H7 (cell line): ENCODE measurements around the gene TMEM170A. TPM values are rescaled to one million over a fixed set of nuclear protein-coding genes. Genes with fewer than 3 reads are reported as not detected.
"Not testable (repeated sequence)": the region's sequence is repeated elsewhere in the genome, so short reads cannot be mapped to it uniquely, and the experiment has no call there.

Experiments
- DNase-seq: peaks from one replicate; pipeline ENCODE4 v3.0.0; 2012
- H3K27me3 ChIP-seq: 2 replicates; pipeline ENCODE4 v1.6.0; 2011; ENCODE audit warnings: mild to moderate bottlenecking, low read length; ENCODE audit not compliant: control insufficient read depth, insufficient read depth
- H3K36me3 ChIP-seq: replicated peaks from 2 replicates; pipeline ENCODE4 v1.5.1; 2011; ENCODE audit warnings: low read length; ENCODE audit not compliant: control insufficient read depth, insufficient read depth
- H3K4me3 ChIP-seq: 2 replicates; pipeline ENCODE4 v1.5.1; 2011; ENCODE audit warnings: low read depth, mild to moderate bottlenecking, control low read depth, low read length, moderate library complexity; ENCODE audit not compliant: insufficient read depth
- total RNA-seq: library from RNA; depleted of rRNA; stranded (reverse); fragments of >200 nt; shearing (Covaris generic); gene quantifications from 2 replicates; pipeline ENCODE4 v1.2.3, GENCODE V29; 2014; rRNA removed

The TMEM170A gene, protein sequence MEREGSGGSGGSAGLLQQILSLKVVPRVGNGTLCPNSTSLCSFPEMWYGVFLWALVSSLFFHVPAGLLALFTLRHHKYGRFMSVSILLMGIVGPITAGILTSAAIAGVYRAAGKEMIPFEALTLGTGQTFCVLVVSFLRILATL
- 43.7 and 55.9 TPM in 2 replicates for total RNA-seq

DNA sequence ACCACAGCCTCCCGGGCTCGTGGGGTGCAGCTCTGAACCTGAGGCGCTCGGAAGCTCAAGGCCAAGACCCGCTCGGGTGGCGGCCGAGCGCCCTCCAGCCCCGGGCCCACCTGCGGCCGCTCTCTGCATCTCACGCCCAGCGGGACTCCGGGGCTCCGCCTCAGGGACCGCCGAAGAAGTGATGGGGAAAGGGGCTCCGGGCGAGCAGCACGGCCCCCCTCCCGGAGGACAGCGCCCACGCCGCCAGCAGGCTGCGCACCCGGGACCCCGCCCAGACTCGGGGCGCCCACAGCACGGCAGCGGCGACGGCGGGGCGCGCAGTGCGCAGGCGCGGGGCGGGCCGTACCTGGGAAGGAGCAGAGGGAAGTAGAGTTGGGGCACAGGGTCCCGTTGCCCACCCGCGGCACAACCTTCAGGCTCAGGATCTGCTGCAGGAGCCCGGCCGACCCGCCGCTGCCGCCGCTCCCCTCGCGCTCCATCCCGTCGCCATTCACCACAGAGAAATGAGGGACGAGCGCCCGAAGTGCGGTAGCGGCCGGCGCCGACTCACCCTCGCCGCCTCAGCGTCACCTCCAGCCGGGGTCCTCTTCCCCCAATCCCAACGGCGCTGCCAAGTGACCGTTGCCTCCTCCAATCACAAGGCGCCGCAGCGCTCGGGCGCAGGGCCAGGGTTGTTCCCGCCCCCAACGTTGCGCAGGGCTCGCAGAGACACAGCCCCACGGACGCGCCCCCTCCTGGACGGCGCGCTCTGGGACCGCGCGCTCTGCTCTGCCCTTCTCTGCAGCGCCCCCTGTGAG is at the start of gene TMEM170A:
Gene TMEM170A, minus strand, starts transcription at position 568 of the 797 bp plus-strand sequence. Its CDS starts 89 bp downstream, at position 479.
- H3K36me3 ChIP-seq = no peaks in the 10 kb centered on the region
- no peaks in the 10 kb centered on the region for H3K27me3 ChIP-seq
- peak; percentile 99 for DNase-seq
- peak within 1 kb of the TSS; percentile 96 for H3K4me3 ChIP-seq

DNA sequence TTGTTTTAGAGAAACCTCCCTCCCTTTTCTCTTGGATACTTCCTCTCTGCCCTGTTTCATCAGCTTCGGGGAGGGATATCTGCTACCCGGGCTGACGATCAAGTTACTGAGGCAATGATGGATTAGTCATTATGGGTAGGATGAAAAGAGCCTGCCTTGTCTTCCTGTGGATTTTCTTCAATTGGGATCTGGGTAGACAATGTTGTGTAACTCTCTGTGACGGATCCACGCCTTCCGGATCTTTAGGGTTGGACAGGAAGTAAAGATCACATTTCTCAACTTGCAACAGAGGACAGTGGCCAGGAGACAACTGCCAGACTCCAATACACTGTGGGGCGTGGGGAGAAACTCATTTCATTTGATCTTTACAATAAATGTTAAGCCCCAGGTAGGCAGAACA is 42.1 kb upstream of the TMEM170A start:
- H3K36me3 ChIP-seq = no peaks in the 10 kb centered on the region
- no peak overlapping the region for H3K4me3 ChIP-seq
- no peak for DNase-seq
- no peaks in the 10 kb centered on the region for H3K27me3 ChIP-seq

DNA sequence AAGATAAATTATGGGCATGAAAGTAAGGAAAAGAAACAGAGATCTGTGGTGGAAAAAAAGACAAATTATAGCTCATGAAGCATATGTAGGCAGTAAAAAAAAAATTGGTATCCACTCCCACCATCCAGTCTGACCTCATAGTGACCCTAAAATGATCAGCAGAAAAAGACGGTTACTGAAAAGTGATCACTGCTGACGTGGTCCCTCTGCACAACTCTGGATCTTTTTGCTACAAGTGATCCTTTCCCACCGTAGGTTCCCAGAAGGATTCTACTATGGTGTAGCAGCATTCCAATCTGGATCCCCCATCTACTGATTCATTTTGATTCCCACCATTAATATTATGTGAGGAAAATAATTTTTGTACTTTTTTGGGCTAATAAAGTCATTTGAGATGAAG is 41.6 kb upstream of the TMEM170A start:
- DNase-seq = no peak
- no peaks in the 10 kb centered on the region for H3K36me3 ChIP-seq
- no peaks in the 10 kb centered on the region for H3K27me3 ChIP-seq
- no peak overlapping the region for H3K4me3 ChIP-seq

DNA sequence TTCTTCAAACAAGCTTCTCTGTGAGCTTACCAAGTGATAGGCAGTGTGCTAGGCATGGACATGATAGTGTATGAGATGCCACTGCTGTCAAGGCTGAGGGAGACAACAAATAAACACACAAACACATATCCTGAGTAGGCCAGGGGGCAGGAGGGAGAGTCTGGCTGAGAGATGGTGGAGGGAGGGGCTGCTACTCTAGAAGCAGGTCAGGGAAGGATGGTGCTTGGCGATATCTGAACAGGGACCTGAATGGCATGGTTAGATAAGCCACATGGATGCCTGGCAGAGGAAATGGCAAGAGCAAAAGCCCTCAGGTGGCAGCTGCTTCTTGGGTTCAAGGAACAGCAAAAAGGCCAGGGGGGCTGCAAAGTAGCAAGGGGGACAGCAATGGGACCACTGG is 39.3 kb upstream of the TMEM170A start:
- DNase-seq = no peak
- H3K36me3 ChIP-seq = no peaks in the 10 kb centered on the region
- no peaks in the 10 kb centered on the region for H3K27me3 ChIP-seq
- no peak overlapping the region for H3K4me3 ChIP-seq

DNA sequence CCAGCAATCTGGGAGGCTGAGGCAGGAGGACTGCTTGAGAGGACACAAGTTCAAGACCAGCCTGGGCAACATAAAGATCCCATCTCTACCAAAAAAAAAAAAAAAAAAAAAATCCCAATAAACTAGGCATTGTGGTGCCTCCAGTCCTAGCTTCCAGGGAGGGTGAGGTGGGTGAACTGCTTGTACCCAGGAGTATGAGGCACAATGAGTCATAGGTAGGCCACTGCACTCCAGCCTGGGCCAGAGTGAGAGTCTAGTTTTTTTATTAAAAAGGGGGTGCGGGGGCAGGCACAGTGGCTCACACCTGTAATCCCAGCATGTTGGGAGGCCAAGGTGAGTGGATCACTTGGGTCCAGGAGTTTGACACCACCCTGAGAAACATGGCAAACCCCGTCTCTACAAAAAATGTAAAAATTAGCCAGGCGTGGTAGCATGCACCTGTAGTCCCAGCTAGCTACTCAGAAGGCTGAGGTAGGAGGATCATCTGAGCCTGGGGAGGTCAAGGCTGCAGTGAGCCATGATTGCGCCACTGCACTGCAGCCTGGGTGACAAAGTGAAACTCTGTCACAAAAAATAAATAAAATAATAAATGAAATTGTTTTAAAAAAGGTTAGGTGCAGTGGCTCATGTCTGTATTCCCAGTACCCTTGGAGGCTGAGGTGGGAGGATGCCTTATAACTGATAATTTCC is 38.6 kb upstream of the TMEM170A start:
- H3K27me3 ChIP-seq = no peaks in the 10 kb centered on the region
- no peak overlapping the region for H3K4me3 ChIP-seq
- no peak for DNase-seq
- H3K36me3 ChIP-seq = no peaks in the 10 kb centered on the region

DNA sequence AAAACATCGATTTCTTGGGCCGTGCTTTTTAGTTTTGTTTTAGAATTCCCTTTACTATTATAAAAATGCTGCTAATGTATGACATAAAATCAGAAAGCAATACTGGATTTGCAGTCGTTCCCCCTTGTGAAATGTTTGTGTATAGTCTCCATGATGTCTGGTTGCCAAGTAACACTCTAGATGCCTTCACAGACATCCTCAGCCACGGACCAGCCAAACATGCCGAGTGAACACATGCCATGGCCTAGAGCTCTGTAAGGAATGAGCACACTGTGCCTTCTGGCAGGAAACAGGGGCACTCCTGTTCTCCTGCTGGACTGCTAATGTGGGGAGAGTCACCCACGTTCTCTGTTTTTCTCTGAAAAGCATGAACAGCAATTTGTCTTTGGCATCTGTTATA is 37.3 kb upstream of the TMEM170A start:
- DNase-seq, H3K27me3 ChIP-seq, H3K36me3 ChIP-seq, H3K4me3 ChIP-seq: not testable (repeated sequence)

DNA sequence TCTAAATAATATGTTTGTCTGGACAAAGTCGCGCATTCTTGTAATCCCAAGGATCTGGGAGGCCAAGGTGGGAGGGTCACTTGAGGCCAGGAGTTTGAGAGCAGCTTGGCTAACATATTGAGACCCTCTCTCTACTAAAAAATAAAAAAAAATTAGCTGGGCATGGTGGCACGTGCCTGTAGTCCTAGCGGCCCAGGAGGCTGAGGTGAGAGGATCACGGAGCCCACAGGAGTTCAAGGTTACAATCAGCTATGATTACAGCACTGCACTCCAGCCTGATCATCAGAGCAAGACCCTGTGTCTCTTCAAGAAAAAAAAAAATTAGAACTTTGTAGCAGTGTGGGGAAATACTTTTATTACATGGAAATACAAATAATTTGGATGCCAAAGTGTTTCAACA is 36.9 kb upstream of the TMEM170A start:
- Histone ChIP-seq H3K36me3 (no peaks in the 10 kb centered on the region), H3K4me3 (no peak overlapping the region), H3K27me3 (no peaks in the 10 kb centered on the region)
- DNase-seq = no peak

DNA sequence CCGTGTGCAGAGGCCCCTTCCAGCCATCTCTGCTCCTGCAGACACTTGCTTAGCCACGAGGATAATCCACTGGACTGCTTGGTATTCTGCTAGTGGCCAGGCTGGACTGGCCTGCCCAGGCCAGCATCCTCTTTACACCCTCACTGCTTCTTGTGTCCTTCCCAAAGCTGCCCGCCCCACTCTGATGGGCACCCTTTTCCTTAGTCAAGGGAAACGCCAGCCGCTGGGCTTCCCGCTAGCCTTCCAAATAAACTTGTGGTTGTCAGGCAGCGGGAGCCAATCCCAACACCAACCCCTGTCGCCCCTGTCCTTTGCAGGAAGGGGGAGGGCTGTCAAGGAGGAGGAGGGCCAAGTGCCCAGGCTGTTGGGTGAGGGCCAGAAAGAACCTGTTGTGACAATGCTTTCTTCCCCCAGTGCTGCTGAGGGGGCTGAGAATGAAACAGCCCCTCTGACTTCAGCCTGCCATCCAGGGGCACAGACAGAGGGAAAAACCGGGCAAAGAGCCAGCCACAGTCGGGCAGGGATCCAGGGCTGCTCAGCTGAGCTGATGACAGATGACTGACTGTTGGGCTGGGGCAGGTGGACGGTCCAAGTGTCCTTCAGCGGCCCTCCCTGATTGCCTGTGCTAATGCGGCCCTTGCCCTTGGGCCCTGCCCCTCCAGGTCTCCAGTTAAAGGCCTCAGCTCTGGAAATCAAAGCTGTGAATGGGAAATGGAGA is 34.3 kb upstream of the TMEM170A start:
- H3K4me3 ChIP-seq, DNase-seq, H3K36me3 ChIP-seq, H3K27me3 ChIP-seq: not testable (repeated sequence)

DNA sequence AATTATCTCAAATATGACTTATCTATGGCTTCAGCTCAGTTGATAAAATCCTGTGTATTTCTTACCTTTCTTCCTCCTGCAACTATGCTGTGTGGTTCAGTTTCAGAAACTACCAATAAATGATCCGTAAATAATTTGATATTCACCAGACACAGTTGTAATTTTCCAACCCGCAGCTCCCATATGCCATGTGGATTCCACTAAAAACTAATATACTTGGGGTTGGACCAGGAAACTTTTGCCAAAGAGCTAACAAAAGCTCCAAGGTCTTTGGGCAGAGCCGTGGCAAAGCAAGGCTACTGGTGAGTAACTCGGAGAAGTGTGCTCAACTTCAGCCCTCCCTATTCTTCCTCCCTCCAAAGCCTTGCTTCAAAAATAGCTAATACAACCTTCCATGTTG is 33.1 kb upstream of the TMEM170A start:
- no peak for DNase-seq
- Histone ChIP-seq H3K27me3 (peaks cover 7% of the 10 kb centered on the region), H3K36me3 (no peaks in the 10 kb centered on the region; the same call in 1 of the 2 replicates), H3K4me3 (no peak overlapping the region)

DNA sequence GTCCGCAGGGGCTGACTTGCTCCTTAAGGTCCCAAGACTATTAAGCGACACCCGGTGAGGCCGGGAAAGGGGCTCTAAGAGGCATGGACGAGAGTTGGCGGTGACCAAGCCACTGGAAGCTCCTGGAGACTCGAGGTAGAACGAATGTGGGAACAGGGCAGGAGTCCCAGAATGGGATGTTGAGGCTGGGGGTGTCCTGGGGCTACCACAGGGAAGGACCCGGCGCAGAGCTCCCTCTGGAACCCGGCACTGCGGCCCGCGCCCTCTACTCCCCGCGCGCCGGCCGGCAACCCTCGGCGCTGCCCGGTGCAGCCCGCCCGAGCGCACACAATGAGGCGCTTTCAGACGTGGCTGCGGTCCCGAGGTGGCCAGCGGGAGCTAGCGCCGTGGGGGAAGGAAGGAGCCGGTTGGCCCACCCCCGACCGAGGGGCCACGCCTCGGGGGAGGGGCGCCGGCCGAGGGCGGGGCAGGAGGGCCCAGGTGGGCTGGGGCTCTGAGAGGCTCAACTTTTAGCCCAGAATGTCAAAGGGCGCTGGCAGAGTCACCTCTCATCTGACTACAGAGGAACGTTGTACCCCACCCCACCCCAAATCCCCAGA is 30.7 kb upstream of the TMEM170A start, which contains the start of gene CHST6:
Gene CHST6, minus strand, starts transcription at position 366 of the 599 bp plus-strand sequence. CDS start 15,613 bp downstream, outside the sequence.
- Histone ChIP-seq H3K4me3 (peak within 1 kb of the TSS; percentile 77), H3K27me3 (peaks cover 7% of the 10 kb centered on the region), H3K36me3 (no peaks in the 10 kb centered on the region; the same call in 1 of the 2 replicates)
- DNase-seq = peak; percentile 98

DNA sequence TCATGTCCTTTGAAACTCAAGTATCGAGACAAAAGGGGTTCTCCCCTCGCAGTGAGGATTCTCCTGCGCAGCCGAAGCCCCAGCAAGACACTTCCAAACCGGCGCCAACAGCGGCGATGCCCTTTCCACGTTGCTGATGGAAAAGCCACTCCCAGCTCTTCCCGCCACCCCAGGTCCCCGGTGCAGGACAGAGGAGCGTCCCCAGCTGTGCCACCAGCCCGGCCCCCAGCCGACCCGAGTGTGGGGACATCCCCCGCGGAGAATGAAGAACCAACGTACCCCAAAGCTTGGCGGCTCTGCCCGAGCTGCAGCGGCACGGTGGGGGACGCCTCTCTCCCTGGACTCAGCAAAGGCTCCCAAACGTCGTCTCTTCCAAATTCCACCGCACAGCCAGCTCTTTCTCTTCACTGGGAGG is 30.2 kb upstream of the TMEM170A start:
- Histone ChIP-seq H3K4me3 (peak overlapping the region; percentile 77), H3K27me3 (peaks cover 7% of the 10 kb centered on the region), H3K36me3 (no peaks in the 10 kb centered on the region; the same call in 1 of the 2 replicates)
- DNase-seq = peak; percentile 80

DNA sequence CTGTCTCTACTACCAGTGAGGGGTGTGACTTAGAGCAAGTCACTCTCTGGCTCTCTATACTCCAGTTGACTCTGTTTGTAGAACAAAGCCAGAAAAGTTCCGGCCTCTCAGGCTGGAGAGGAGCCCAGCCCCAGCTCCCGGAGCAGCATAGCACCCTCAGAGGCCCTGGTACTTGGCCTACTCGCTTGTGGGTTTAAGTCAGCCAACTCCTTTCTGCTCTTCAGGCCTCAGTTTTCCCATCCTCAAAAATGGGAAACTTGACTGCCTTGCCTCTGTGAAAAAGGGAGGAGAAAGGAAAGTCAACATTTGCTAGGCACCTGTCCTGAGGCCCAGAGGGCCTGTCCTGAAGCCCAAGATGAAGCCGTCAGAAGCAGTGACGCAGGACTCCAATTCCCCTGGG is 29.7 kb upstream of the TMEM170A start:
- DNase-seq = peak; percentile 47
- Histone ChIP-seq H3K27me3 (peaks cover 7% of the 10 kb centered on the region), H3K4me3 (peak overlapping the region; percentile 77), H3K36me3 (no peaks in the 10 kb centered on the region; the same call in 1 of the 2 replicates)

DNA sequence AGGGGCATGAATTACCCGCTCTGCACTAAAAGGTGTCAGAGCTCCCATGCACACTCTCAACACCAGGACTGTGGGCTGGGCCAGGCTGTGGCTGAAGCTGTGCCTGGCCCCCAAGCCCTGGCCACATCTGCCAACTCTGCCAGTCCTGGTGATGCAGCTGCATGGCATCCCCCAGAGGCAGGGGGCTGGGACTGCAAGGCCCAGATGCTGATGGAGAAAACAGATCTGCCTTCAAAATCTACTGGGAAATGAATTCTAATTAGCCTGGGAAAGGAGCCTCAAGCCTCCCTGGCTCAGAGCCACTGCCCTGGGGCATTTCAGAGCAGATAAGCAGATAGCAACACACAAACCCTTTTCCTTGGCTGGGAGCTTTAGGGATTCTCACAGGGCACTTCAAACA is 27.4 kb upstream of the TMEM170A start:
- H3K27me3 ChIP-seq = peaks cover 7% of the 10 kb centered on the region
- peaks cover 2% of the 10 kb centered on the region for H3K36me3 ChIP-seq
- DNase-seq = peak; percentile 76
- no peak overlapping the region for H3K4me3 ChIP-seq

DNA sequence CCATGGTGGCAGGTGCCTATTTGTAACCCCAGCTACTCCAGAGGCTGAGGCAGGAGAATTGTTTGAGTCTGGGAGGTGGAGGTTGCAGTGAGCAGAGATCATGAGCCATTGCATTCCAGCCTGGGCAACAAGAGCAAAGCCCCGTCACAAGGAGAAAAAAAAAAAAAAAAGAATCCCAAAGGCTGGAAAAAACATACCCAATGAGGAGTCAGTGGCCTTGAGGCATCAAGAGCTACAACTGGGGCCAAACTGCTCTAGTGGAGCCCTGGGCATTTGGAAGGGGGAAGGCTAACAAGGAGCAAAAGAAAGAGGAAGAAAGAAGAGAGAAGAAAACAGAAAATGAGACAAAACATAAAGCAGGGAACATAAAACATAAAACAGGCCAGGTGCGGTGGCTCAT is 23.8 kb upstream of the TMEM170A start:
- H3K4me3 ChIP-seq = no peak overlapping the region
- H3K36me3 ChIP-seq = peaks cover 2% of the 10 kb centered on the region
- H3K27me3 ChIP-seq = no peaks in the 10 kb centered on the region
- DNase-seq = no peak
